Endometrium (tissue), 2 donors: ENCODE data around the gene AP1B1.

Source experiments
- FAIRE-seq: peaks from 2 replicates; lab custom pipeline; 2012; peaks lifted over from hg19 to GRCh38; lab: Jason Lieb, UNC
- donor health status: control.
- donor health status: control.

The AP1B1 gene

DNA sequence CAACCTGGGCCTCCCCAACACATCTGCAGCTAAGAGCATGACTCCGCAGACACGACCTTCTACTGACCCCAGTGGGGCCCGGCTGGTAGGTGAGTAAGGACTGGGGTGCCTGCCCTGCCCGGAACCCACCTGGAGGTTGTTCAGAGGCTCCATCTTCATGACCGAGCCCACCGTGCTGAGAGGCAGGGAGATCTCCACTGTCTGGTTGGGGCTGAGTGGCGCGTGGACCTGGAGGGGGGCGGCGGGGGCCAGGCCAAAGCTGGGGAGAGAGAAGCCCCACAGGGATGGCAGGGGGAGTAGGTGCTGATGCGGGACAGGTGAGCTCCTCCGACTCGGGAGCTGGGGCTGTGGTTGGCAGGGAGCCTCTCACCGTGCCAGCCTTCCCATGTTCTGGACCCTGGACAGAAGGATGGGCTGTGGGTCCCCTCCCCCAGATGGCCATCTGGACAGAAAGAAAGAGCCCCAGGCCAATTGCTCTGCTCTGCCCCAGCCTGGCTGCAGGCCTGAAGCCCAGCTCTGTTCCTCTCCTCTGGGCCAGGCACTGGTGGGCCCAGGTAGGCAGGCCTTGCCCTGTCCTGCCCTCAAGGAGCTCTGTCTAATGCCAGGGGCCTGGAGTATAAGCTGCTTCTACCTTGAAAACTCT is 56.6 kb downstream of the AP1B1 start:
- FAIRE-seq: no peak

DNA sequence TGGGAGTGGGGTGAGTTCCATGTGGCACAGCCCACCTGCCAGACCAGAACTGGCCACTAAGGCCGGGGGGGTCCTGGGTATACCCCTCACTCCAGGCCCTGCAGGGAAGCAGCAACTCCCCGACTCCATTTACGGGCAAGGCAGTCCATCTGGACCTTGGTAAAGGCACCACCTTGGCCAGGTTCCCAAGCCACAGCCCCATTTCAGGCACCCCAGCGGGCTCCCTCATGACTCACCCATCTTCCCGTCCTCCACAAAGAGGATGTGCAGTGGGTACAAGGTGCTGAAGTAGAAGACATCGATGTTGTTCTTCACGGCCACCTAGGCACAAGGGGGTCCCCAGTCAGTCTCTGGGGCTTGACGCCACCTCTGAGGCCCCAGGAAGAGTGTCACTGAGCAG is 57.2 kb downstream of the AP1B1 start:
- no peak for FAIRE-seq

DNA sequence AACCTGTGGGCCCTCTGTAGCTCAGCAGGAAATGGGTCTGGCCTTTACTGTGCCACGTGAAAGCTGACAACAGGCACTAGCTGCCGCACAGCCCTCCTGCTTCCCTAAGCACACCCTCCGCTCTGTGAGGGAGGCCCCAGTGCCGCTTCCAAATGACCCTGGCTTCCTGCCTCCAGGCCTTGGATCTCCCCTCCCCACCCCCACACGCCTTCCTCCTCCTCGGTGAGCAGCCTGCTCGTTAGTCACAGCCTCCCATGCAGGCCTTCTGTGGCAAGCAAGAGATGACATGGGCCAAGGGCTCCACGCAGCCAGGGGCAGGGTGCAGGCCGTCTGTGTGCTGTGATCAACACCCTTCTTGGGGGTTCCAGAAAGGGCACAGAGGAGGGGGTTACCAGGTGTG is 57.6 kb downstream of the AP1B1 start:
- FAIRE-seq: no peak

DNA sequence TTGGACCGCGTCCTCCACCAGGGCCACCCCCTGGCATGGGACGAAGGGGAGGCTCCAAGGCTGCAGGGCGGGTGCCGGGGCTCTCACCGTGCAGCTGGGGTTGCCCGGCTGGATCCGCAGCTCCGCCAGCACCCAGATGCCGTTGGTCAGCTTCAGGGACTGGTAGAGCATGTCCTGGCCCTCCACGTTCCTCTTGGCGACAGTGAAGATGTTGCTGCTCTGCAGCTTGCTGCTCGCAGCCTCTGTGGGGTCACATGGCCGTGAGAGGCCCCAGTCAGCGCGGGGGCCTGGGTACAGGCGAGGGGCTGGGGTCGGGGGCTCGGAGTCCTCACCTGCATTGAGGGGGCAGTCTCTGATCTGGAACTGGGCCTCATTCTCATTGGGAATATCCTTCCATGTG is 58.1 kb downstream of the AP1B1 start:
- FAIRE-seq: no peak

DNA sequence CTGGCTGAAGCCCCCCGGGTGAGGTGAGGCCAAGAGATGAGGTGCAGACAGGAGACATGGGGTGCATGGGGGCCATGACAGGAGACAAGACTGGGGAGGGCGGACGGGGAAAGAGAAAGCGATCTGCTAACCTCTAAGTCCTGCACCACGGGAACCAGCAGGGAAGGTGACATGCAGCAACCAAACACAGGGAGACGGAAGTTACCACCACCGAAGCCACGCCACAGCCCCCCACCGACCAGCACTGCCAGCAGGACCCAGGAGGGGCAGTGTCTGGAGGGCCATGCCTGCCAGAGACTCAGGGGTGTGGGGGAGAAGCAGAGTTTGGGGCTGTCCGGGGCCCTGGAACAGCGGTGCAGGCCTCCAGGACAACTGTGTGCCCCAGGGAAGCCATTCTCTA is 58.8 kb downstream of the AP1B1 start:
- no peak for FAIRE-seq

DNA sequence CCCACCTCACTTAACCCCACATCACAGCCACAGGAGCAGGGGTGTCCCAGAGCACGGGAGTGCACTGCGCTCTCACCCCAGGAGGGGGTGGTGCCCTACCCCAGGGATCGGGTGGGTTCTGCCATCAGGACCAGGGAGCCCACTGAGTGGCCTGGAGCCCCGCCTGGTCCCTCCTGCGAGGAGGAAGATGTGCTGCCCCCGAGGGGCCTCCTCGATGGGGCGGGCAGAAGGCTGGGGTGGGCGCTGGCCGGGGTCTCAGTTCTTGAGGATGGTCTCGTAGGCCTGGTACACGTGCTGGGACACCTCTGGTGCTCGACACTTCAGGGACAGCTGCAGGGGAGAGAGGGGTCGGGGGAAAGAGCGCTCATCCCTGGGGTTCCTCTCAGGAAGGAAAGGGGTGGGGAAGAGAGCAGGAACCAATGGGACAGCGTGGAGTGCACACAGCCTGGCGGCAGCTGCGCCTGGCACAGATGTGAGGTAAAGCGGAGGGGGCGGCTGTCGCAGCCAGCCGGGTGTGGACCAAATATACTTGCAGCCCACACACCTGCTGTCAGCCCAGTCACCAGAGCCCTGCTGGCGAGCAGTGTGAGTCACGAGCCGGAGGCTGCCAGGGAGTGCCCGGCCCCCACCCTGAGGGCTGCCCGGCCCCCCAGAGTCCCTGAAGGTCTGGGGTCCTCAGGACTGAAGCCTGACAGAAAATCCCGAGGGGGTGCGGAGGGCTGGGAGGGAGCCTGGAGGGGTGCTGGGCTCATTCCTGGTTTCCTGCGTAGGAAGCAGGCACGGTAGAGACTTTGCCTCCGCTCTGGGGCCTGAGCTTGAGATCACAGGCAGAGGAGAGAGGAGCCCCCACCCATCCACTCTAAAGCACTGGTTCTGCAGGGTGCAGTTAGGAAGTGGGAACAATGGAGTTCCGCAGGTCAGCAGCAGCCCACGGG is 59.5 kb downstream of the AP1B1 start:
- FAIRE-seq: no peak

DNA sequence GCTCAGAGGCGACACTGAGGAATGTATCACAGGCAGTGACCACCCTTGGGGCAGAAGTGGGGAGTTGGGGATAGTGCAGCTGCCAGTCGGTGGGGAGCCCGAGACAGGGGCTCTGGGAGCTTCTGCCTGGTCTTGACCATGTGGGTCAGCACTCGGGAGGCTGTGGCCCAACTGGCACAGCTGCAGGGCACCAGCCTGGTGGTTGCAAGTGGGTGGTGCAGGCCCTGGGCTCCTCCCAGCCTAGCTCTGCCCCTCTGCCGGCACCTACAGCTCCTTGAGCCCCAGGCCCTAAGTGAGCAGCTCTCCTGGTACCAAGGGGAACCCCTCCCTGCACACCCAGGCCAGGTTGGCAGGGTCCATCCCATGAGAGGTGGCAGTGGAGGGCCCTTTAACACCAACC is 60.3 kb downstream of the AP1B1 start:
- no peak for FAIRE-seq

DNA sequence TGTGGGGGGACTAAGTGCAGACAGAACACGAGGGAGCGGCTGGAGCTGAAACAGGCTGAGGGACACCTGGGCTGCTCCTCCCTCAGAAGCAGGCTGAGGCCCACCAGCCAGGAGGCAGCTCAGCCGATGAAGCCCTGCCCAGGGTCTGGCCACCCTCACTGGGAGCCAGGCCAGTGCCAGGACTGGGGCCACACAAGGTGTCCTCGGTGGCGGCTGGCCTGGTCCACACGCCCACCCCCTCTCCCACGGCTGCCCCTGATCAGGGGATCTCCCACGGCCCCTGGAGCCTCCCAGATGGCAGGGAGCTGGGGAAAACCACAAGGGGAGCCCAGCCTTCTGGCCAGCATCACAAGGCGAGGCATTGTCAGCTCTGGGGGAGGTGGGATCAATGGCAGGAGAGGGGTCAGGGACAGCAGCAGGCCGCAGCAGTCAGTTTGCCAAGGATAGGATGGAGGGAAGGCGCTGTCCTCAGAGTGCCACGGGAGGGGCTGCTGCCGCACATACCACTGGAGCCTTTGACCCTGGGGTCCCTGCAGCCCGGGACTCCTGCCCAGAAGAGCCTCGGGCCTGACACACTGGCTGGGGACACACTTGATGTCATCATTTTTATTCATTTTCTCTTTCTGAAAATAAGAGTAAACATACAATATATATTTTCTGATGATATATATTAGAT is 61.1 kb downstream of the AP1B1 start:
- no peak for FAIRE-seq

DNA sequence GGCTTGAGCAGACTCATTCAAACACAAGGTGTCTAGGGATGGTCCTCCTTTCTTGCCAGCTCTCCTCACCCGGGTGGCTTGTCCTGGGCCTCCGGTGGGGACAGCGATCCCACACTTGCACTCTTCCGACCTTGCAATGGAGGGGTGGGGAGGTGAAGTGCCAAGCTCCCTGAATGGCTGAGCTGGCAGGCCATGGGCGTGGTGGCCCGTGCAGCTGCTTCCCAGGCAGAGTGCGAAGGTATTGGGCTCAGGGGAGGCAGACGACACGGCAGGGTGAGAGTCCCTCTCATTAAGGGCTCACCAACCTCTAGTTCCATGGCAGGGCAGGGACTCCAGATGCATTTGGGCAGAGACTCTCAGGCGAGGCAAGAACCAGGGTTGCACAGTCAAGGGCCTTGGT is 61.9 kb downstream of the AP1B1 start:
- no peak for FAIRE-seq

DNA sequence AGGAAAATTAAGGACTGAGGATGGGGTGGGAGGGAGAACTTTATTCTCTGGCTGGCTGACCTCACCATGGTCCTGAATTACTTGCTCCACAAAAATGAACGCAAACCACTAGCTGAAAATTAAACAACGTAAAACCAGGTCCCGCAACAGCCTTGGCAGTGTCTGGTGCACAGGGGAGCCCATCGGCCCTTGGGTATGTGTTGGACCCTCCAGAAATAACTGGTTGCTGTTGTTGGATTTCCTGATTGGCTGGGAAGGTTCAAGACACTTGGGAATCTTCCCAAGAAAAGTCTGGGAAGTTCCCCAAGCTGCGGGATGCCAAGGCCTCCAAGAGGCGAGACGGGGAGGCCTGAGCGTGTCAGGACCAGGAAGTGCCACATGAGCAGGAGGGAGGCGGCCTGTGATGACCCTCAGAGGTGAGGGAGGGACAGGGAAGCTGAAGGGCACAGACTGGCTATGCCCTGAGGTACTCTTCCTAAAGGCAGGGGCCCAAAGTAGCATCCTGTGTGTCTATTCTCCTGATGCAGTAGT is 62.5 kb downstream of the AP1B1 start:
- no peak for FAIRE-seq

DNA sequence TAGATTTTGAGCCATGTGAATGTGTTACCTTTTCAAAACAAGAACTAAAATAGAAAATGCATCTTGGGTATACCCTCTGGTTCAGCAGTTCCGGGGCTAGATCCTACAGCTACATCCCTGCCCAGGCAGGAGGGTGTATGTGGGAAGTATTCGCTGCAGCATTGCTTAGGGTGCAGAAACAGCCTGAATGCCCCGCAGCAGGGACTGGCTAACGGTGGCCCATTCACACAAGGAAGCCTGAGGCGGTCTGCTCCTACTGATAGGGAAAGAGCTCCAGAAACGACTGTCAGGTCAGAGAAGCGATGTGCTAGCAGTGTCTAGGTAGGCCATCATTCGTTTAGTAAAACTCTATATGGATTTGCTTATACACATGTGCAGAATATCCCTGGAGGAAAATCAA is 63.0 kb downstream of the AP1B1 start:
- FAIRE-seq: no peak

DNA sequence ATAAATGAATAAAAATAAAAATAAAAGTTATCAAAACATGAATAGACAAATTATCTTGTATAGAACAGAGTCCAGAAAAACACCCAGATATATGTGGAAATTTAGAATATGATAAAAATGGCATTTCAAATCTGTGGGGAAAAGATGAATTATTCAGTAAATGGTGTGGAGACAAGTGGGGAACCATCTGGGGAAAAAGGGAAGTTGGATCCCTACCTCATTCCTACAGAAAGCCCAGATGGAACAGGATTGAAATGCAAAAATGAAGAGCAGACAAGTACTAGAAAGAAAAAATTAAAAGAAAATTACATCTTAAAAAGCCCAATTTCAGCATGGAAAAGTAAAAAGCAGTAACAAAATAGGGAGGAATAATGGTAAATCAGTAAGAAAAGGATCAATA is 64.7 kb downstream of the AP1B1 start:
- FAIRE-seq: no peak

DNA sequence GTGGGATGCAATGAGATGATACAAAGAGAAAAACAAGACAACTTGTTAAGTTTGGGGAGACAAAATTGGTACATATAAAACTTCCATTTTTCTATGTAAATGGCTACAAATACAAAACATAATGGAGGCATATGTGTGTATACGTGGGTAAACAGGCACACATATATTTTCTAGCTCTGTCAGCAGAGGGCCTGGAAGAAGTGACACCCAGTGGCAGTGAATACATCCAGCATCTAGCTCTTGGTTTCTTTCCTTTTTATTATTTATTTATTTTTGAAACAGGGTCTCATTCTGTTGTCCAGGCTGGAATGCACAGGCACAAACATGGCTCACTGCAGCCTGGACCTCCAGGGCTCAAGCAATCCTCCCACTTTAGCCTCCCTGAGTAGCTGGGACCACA is 67.8 kb downstream of the AP1B1 start:
- no peak for FAIRE-seq

DNA sequence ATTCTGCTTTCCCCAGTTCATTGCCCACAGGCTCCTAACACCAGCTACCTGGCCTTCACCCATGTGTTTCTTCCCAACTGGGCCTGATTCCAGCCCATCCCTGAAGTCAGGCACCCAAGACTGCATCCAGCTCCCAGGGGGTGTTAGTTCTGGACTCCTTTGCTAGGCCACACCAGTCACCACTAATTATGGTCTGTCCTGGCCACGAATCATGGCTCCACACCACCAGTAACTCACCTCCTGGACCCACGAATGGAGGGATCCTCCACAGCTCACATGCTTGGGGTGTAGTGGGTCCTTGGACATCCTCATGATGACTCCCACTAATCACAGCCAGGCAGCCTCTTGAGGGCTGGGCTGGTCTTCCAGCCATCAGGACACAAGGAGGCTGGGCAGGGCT is 69.3 kb downstream of the AP1B1 start:
- no peak for FAIRE-seq

DNA sequence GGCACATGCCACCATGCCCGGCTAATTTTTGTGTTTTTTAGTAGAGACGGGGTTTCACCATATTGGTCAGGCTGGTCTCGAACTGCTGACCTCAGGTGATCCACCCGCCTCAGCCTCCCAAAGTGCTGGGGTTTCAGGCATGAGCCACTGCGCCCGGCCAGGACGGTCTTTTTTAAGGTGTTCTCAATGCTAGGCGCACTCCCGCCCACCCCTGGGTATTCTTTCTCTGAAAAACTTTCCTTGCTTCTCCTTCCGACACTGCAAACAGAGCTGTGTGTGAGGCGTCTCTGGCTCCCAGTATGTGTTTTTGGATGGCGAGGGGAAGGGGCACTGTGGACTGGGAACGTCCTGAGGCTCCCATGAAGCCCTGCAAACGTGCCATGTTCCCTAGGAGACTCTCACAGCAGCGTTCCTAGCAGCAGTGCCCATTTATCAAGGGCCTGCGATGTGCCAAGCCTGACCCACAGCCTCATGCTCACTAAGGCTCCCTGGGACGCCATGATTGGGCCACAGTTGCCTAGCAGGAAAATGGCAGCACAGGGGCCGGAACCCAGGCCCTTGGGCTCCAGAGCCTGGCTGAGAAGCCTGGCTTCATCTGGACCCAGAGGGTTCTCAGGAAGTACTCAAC is 70.4 kb downstream of the AP1B1 start:
- FAIRE-seq: no peak

DNA sequence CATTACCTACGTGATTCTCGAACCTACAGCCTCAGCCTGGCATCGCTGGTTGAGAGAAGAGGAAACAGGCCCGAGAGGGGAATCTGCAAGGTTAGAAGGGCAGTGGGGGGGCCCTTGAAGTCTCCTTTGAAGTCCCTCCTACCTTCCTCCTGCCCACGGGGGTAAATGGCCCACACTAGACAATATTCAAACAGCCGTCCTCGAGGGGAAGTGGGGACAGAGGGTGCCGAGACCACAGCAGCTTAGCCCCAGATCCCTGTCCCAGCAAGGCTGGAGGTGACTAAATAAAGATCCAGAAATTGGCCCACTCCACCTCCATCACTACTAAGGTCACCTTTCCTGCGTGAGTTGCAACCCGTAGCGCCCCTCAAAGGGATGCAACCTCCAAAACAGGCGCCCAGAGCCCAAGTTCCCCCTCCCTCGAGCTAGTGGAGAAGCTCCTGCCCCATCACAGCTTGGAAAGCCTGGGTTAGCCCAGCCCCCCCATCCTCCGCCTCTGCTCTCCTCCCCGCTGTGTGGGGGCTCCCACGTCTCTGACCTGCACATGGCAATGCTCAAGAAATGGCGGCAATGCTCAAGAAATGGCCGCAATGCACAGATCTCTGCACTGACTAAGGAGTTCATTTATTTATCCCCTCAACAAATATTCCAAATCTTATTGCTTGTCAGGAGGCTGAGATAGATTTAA is 72.1 kb downstream of the AP1B1 start:
- FAIRE-seq: no peak

DNA sequence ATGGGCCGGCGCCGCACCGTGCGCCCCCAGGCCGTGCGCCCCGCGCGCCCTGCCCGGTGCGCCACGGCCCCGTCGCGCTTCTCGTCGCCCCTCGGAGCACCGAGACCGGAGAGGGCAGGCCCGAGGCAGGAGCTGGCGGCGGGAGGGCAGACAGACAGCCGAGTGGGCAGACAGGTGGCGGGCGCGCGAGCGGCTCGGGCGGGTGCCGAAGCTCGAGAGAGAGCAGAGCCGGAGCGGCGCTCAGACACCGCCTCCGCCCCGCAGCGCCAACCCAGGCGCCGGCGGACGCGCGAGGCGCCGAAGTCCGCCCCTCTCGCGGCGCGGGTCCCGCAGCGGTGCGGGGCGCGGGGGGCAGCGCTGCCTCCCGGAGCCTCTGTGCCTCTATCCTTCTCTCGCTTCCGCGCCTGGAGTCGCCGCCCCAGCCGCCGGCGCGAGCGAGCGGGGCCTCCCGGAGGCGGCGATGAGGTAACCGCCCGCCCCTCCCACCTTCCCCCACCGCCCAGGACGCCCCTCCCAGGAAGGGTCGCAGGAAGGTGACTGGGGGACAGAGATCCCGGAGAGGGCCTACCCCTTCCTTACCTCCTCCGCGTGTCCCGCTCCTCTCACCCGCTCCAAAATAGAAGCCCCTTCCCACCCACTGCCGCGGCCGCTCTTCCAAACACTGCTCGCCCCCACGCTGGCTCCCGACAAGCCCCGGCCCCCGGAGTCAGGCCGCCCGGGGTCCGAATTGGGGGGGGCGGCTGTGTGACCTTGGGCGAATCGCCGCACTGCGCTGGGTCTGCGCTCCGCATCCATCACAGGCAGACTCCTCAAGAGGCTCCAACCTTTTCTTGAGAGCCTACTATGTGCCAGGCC is 72.9 kb downstream of the AP1B1 start, which contains the start of gene RASL10A:
RASL10A (minus strand) TSS at position 412 of the 855 bp plus-strand sequence. CDS start 451 bp downstream, outside the sequence.
- FAIRE-seq: no peak

DNA sequence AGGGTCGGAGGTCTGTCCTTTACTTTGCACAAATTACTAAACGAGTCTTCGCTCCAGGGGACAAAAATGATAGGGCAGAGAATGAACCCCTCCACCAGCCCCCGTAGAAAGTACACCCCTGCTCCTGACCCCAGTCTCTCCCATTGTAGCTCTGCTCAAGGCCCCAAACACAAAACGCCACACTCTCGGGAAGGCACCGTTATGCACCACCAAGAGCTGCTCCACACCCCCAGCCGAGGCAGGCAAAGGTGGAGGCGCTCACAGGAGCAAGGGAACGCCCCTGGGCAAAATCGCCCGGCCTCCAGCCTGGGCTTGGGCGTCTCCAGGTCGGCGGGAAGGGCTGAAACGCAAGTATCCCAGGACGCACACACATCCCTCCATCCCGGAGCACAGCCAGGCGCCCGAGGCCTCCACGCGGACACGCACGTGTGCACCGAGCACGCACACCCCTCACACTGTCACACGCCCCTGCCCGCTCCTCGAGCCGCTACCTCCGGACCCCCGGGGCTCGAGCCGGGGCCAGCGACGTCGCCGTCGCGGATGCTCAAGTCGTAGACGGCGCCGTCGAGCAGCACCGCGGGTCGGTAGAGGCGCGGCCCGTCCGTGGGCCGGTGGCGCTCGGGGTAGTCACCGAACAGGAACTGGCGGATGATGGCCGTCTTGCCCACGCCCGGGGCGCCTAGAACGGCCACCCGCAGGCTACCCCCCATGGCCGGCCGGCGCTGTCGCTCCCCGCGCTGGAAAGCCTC is 73.7 kb downstream of the AP1B1 start:
- no peak for FAIRE-seq

DNA sequence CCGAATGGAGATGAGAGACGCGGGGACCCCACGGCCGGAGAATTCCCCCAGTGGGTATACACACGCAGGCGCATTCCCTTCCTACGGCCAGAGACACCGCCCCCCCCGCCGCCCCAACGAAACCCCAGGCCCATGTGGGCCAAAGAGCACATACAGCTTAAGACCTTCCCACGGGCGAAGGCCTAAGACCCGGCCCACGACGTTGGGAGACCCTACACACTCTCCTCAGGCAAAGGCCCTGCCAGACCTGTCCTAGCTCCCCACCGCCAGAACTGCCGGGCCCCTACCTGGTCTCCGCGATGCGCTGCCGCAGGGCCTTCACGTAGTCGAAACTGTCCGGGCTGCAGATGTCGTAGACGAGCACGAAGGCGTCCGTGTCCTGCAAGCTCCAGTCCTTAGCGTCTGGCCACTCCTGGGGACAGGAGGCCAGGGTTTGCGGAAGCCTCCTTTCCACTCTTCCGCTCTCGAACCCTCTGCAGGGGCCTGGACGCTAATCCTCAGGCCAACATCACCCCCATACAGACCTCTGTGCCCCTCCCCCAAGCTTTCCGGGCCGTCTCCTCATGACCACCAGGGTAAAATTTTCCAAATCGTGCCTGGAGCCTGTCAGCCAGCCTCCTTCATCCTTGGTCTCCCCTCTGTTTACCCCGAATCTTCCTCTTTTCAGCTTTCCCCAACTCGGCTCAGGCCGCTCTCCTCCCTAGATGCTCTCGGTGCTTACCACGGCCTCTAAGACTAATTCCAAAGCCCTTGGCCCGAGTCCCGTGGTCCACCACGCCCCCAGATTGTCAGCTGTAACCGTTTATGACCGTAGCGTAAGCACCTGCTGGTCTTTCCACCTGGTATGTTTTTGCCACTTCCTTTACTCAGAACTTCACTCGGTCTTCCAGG is 74.5 kb downstream of the AP1B1 start:
- FAIRE-seq: no peak
